GOT3 (cell line): Measurements from ENCODE around the gene MEIKIN.
A peak's percentile ranks its signal among the peaks of the same experiment; 100 is the strongest.
"Not testable (repeated sequence)": the region's sequence is repeated elsewhere in the genome, so short reads cannot be mapped to it uniquely, and the experiment has no call there.

ENCODE experiments used
- DNase-seq: peaks from one replicate; lab custom pipeline; 2025; ENCODE audit warnings: mixed read lengths; lab: John Stamatoyannopoulos, UW

The MEIKIN gene

GRCh38 chr5:131812371-131813160, 132.9 kb downstream of the MEIKIN start:
- DNase-seq = no peak

GRCh38 chr5:131810510-131811249, 134.8 kb downstream of the MEIKIN start:
- DNase-seq = no peak

- DNase-seq = peak; percentile 99
Measured at GRCh38 chr5:131796793-131797693, 148.4 kb downstream of the MEIKIN start, which contains the start of gene FNIP1. TSS of gene FNIP1 (minus strand) at chr5:131797017. CDS start at chr5:131796921, 96 bp downstream.

GRCh38 chr5:131795879-131796792, 149.3 kb downstream of the MEIKIN start:
- peak; percentile 25 for DNase-seq

GRCh38 chr5:131795228-131795627, 150.2 kb downstream of the MEIKIN start:
- DNase-seq = no peak

GRCh38 chr5:131794586-131794985, 150.9 kb downstream of the MEIKIN start:
- no peak for DNase-seq

- no peak for DNase-seq
Measured at GRCh38 chr5:131792896-131793295, 152.6 kb downstream of the MEIKIN start.

DNA sequence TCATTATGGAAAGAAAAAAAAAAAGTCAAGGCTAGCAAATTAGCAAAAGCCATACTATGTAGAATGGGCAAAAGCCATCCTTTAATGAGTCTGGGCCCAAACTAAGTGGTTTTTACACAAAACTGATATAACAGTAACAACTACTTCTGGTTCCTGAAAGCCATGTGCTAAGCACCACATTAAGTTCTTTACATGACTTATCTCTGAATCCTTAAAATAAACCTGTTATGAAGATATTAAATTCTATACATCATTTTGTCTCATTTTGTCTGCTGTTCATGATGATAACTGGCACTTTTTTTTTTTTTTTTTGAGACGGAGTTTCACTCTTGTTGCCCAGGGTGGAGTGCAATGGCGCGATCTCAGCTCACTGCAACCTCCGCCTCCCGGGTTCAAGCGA, 153.6 kb downstream of the MEIKIN start:
- no peak for DNase-seq

DNA sequence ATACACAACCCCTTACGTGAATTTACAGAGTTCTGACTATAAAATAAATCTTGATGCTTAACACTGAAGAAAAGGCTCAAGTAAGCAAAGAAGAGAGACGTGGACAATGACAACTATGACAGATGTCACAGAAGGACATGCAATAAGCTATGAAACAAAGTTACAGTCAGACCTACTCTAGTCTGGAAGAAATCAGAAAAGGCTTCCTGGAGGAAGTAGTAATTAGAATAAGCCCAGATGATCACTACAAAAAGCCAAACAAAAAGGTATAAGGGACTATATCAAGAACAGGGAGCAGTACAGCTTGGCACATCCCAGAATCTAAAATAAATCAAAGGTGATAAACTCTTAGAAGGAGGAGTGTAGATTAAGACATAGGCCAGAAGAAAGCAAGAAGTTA, 154.9 kb downstream of the MEIKIN start:
- DNase-seq = no peak

- no peak for DNase-seq
Measured at GRCh38 chr5:131789765-131790164, 155.7 kb downstream of the MEIKIN start.

DNA sequence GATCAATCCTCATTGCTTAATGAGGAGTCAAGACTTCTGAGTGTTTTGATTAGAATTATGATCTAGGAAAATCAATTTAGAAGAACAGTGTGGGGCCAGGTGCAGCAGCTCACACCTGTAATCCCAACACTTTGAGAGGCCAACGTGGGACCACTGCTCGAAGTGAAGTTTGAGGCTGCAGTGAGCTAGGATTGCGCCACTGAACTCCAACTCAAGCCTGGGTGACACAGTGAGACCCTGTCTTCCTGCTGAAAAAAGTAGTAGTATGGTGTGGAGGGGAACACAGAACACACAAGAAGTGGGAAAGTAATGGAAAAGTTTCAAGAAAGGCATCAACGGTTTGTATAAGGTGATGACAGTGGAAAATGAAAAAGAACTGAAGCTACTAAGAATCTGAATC, 157.7 kb downstream of the MEIKIN start:
- DNase-seq = no peak

DNA sequence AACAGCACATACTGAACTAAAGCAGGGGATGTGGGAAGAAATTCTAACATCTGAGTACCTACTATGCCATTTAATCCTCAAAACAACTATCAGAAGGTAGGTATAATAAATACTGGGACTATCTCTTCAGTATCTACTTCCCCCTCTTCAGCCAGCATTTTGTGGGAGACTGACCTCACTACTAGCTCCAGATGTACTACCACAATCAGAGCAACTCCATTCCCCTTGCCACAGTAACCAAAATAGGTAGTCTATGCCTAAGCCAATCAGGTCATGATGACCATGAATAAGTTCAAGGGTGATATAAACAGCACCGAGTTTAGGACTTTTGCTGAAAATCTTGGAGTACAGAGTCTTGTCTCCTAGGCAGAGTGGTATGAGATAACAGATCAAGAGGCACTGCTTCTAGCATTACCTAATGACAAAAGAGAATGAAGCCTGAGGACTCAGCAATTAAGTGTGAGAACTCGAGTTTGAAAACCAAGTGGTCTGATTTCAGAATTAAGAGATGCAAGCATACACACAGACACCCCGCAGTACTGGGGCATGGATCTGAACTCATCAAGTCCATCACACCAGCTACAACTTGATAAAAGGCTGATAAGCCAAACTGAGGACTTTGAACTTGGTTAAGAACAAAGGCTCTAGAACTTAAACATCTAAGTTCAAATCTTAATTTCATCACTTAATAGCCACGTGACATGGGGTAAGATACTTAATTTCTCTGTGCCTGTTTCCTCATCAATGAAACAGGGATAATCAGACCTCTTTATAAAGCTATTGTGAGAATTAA, 158.4 kb downstream of the MEIKIN start:
- DNase-seq = no peak

DNA sequence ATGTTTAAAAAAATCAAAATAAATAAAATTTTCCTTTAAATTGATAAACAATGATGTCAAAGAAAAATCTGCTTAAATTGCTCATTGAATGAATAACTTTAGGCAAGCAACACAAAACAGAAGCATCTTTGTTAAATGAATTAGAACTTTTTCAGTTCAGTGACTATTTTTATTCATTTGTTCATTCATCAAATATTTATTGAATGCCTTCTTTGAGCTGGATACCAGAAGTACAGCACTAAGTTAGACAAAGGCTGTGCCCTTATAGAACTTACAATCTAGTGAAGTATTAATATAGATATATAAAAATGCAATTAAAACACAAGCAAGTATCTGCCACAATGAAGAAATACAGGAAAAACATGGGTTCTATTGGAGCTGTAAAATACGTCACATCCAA, 159.4 kb downstream of the MEIKIN start:
- DNase-seq = no peak

- DNase-seq = no peak
Measured at GRCh38 chr5:131783874-131784273, 161.6 kb downstream of the MEIKIN start.

- DNase-seq = no peak
Measured at GRCh38 chr5:131783357-131783756, 162.1 kb downstream of the MEIKIN start.

- no peak for DNase-seq
Measured at GRCh38 chr5:131782717-131783116, 162.7 kb downstream of the MEIKIN start.

- not testable (repeated sequence) for DNase-seq
Measured at GRCh38 chr5:131778141-131778540, 167.3 kb downstream of the MEIKIN start.

- no peak for DNase-seq
Measured at GRCh38 chr5:131776450-131776849, 169.0 kb downstream of the MEIKIN start.

DNA sequence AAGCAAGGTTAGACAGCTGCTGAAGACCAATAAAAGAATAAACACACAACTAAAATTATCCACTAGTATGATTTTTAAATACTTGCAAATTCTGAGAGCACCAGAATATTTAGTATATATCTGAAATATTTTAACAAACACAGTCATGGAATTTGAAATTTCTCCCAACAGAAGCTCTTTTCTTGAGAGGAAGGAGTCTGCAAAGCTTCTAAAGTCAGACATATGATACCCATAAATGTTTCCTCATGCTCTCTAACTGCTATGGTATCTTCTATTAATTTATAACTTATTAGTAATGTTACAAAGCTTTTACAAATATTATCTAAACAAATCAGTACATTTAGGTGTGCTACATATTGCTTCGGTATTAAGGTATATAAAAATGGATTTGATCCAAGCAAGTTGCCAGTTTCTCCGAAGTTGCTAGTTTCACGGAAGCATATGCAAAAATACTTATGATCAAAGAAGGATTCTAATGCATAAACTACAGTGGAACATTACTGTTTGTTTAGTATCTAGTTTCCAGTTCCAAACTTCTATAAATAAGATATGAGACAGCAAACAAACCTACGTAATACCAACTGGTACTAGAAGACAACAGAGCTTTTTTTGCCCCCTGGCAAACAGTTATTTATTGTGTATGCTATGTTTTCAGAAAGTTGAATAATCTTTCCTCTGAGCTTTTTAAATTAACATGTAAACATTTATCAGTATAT, 170.7 kb downstream of the MEIKIN start:
- no peak for DNase-seq

GRCh38 chr5:131773805-131774204, 171.7 kb downstream of the MEIKIN start:
- no peak for DNase-seq
